SU-DHL-6 (cell line): ENCODE data around the gene AGO4.

Experiments used
- EZH2phosphoT487 ChIP-seq: fragments of 200-600 bp; sonication (generic), shearing (Covaris generic); conservative IDR thresholded peaks from 2 replicates; pipeline ENCODE4 v1.6.1; 2018; ENCODE audit warnings: mild to moderate bottlenecking, antibody characterized with exemption, low read length, moderate library complexity, mixed read lengths
- TF ChIP-seq, protein P1 (sequence below): fragments of 200-600 bp; sonication (generic); IDR thresholded peaks from one replicate; pipeline ENCODE4 v1.5.1; 2017; ENCODE audit warnings: antibody characterized with exemption, mild to moderate bottlenecking, low read length, moderate library complexity; ENCODE audit not compliant: insufficient read depth, poor library complexity, severe bottlenecking

DNA sequence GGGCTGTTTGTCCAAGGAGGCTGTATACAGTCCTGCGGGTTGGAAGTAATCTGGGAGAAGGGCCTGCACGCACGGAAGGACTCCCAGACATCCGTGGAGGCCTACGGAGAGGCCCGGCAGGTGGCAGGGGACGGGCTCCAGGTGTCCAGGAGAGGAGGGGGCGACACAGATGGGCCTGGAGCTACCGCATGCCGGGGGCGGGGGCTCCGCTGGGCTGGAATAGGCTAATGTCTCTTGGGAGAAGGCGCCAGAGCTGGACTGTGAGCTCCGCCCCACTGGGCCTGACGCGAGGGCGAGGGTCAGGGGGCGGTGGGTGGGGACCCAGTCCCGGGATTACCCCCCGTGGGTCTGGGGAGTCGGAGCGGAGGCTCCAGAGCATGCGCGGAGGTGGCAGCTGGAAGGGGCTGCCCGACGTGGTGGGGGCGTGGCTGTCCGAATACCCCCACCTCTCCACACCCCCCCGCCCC, 75.9 kb downstream of the AGO4 start:
- TF ChIP-seq, protein P1, sequence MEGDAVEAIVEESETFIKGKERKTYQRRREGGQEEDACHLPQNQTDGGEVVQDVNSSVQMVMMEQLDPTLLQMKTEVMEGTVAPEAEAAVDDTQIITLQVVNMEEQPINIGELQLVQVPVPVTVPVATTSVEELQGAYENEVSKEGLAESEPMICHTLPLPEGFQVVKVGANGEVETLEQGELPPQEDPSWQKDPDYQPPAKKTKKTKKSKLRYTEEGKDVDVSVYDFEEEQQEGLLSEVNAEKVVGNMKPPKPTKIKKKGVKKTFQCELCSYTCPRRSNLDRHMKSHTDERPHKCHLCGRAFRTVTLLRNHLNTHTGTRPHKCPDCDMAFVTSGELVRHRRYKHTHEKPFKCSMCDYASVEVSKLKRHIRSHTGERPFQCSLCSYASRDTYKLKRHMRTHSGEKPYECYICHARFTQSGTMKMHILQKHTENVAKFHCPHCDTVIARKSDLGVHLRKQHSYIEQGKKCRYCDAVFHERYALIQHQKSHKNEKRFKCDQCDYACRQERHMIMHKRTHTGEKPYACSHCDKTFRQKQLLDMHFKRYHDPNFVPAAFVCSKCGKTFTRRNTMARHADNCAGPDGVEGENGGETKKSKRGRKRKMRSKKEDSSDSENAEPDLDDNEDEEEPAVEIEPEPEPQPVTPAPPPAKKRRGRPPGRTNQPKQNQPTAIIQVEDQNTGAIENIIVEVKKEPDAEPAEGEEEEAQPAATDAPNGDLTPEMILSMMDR, result no peak
- TF ChIP-seq EZH2phosphoT487, result no peak
